Astrocyte of the hippocampus (primary cell): Measurements from ENCODE around the gene IGSF8.
"Not testable (repeated sequence)": the region's sequence is repeated elsewhere in the genome, so short reads cannot be mapped to it uniquely, and the experiment has no call there.

Experiments
- DNase-seq: peaks from one replicate; pipeline ENCODE4 v3.0.0; 2011; ENCODE audit warnings: low read depth, low spot score

Gene IGSF8

GRCh38 chr1:160127865-160128523 lies 29.6 kb upstream of the IGSF8 start:
- DNase-seq, result peak; percentile 36

- no peak for DNase-seq
These were observed 29.0 kb upstream of the IGSF8 start for GRCh38 chr1:160127381-160127780.

DNA sequence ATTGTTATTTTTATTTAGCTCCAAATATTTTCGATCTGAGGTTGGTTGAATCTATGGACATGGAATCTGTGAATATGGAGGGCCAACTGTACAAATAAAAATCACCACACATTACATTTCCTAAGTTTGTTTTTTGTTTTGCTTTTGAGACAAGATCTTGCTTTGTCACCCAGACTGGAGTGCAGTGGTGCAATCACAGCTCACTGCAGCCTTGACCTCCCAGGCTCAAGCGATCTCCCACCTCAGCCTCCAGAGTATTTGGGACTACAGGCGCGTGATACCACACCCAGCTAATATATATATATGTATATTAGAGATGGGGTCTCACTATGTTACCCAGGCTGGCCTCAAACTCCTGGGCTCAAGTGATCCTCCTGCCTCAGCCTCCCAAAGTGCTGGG lies 27.9 kb upstream of the IGSF8 start:
- DNase-seq, result not testable (repeated sequence)

DNA sequence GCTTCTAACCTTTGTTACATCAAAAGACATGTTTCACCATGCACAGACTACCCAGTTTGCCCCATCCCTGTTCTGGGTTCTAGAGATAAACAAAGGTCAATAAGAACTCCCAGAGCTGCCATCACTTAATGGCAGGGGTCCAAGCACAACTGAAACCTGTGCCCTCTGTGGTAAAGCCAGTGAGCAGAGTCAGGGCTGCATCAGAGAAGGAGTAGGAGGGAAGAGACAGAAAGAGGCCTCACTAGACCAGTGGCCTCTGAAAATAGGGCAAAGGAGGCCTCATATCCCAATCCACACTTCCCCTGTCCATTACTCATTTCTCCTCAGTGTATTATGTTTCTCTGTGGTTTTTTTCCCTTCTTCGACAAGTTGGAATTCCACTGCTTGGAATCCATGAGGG lies 27.3 kb upstream of the IGSF8 start:
- peak; percentile 32 for DNase-seq

GRCh38 chr1:160124705-160125478 lies 26.5 kb upstream of the IGSF8 start:
- DNase-seq, result peak; percentile 83

DNA sequence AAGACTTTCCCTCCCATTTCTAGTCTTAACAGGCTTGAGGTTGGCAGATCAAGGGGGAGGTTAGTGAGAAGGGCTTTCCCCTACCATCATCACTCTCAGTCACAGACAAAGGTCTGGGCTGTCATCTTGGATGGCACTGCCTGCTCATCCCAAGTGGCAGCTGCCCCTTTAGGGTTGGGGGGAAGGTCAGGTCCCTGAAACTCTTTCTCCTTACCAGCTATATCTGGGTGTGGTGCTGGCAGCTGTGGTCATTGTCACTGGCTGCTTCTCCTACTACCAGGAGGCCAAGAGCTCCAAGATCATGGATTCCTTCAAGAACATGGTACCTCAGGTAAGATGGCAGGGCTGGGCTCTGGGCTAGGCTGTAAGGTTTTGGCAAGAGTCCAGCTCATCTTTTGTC lies 25.3 kb upstream of the IGSF8 start:
- DNase-seq, result no peak

DNA sequence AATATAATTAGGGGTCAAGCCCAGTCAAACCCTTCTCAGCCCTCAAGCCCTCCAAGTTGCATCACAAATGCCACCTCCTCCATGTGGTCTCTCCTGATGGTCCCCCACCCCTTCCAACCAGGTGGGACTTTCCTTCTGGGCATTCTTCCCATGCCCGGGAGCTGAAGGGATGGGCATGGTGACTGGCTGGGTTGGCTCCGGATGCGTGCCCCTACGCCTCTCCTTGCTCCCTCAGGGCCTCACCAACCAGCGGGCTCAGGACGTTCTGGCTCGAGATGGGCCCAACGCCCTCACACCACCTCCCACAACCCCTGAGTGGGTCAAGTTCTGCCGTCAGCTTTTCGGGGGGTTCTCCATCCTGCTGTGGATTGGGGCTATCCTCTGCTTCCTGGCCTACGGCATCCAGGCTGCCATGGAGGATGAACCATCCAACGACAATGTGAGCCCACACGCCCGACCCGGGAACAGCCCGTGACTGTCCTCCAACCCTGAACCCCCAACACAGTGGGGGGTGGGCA lies 24.6 kb upstream of the IGSF8 start:
- no peak for DNase-seq

DNA sequence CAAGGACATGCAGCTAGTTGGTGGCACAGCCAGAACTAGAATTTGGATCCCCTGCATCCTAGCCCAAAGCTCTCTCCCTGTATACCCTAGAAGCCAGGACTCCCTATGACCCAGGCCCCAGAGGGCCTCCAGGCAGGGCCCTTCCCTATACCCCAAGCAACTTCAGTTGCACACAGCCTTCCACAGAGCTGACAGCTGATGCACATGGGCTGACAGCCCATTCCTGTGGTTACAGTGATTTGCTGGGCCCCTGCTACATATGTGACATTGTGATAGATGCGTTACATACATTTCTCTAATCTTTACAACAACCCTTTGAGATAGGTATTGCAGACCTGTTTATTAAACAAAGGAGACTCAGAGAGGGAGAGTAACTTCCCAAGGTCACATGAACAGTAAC lies 23.0 kb upstream of the IGSF8 start:
- no peak for DNase-seq

- DNase-seq, result no peak
These were observed 22.4 kb upstream of the IGSF8 start for GRCh38 chr1:160120797-160121196.

DNA sequence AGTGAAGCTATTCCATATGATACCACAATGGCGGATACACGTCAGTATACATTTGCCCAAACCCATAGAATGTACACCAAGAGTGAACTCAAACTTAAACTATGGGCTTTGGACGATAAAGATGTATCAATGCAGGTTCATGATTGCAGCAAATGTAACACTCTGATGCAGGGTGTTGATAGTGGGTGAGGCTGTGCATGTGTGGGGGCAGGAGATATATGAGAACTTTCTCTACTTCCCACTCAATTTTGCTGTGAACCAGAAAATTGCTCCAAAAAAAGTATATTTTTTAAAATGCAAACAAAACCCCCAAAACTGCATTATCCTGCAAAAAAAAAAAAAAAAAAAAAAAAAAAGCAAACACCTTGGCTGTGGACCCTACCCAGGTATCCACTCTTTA lies 20.5 kb upstream of the IGSF8 start:
- DNase-seq, result no peak

GRCh38 chr1:160117709-160118183 lies 19.3 kb upstream of the IGSF8 start:
- peak; percentile 75 for DNase-seq

- no peak for DNase-seq
These were observed 18.9 kb upstream of the IGSF8 start for GRCh38 chr1:160117300-160117699.

- peak; percentile 44 for DNase-seq
These were observed 18.1 kb upstream of the IGSF8 start for GRCh38 chr1:160116283-160117147.

- no peak for DNase-seq
These were observed 17.3 kb upstream of the IGSF8 start, which contains the start of gene ATP1A2 for GRCh38 chr1:160115545-160116282. Gene ATP1A2 (plus strand): TSS chr1:160115759. CDS start chr1:160115862, 103 bp downstream.

DNA sequence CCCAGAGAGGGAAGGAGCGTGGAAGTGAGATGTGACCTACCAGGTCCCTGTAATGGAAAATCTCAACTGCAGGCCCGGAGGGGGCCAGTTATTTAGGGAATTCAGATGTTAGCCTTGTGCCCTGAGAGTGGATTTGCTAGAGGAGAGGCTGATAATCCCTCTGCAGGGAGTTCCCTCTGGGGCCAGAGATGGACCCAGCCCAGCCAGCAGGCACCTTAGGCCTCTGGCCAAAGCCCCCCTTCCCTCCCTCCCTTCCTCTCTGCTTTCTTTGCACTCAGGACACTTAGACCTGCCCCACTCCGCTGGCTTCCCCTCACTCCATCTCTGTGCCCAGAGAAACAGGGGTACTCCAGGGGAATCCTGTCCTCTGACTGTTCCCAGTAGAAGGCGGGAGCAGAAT lies 15.7 kb upstream of the IGSF8 start:
- DNase-seq, result no peak

DNA sequence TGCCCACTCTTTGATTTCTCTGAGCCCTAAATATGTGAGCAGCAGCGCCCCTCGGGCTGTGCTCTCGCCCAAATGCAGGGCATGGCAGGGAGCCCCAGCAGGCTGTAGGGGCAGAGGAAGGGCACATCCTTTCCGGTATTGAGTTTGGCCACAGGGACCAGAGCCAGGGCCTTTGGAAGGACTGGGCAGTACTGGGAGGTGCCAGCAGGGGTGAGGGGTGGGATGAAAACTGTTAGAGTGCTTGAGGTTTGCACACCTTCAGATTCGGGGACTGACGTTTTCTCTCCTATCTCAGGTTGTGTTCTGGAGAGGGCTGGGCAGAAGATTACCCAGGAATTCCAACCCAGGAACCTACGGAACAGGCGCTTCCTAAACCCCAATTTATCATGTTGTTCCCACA lies 15.0 kb upstream of the IGSF8 start:
- DNase-seq, result no peak

GRCh38 chr1:160112357-160112756 lies 13.9 kb upstream of the IGSF8 start:
- no peak for DNase-seq

DNA sequence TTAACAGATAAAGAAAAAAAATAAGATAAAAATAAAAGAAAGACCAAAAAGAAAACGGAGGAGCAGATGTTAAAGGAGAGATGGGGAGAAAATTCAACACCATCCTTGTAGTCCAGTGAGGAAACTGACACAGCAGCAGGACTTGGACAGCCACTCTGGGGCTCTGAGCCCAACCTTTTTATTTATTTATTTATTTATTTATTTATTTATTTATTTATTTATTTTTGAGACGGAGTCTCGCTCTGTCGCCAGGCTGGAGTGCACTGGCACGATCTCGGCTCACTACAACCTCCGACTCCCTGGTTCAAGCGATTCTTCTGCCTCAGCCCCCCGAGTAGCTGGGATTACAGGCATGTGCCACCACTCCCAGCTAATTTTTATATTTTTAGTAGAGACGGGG lies 13.0 kb upstream of the IGSF8 start:
- DNase-seq, result not testable (repeated sequence)

DNA sequence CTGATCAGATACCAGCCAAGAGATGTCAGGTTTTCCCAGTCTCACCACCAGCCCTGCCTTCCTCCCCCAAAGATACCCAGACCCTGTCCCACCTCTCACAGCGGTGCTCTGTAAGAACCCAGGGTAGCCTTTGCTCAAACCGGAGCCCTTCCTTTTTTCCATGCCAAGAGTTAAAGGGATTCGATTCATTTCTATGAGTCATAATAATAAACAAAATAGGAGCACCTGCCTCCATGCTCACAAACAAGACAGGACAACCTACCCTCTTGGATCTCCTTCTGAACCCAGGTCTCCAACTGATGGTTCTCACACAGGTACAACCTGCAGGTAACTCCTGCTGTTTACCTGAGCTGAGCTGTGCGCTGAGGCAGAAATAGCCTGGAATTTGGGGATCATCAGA lies 11.3 kb upstream of the IGSF8 start:
- DNase-seq, result no peak

- peak; percentile 65 for DNase-seq
These were observed 10.7 kb upstream of the IGSF8 start for GRCh38 chr1:160108888-160109662.
